Transverse colon (tissue), 4 donors: Measurements from ENCODE around the gene PDGFD. TPM values are rescaled to one million over a fixed set of nuclear protein-coding genes. Genes with fewer than 3 reads are reported as not detected.

Source experiments
- DNase-seq: peaks from one replicate; pipeline ENCODE4 v3.0.0-alpha.2; 2019
- H3K27ac ChIP-seq, 4 donors: fragments of 200-600 bp; sonication (generic); 2 replicates each; pipeline ENCODE4 v1.5.1; 2016 to 2018; ENCODE audit warnings: inconsistent platforms in 4 of 4
- H3K27me3 ChIP-seq: fragments of 200-600 bp; sonication (generic); 2 replicates; pipeline ENCODE4 v1.5.1; 2017; ENCODE audit warnings: inconsistent platforms
- H3K36me3 ChIP-seq, 4 donors: fragments of 200-600 bp; sonication (generic); 2 replicates each; pipeline ENCODE4 v1.5.1; 2017 to 2019; ENCODE audit warnings: inconsistent platforms in 4 of 4
- H3K4me1 ChIP-seq, 4 donors: fragments of 200-600 bp; sonication (generic); 2 replicates each; pipeline ENCODE4 v1.5.1; 2017 to 2020; ENCODE audit warnings: inconsistent platforms in 4 of 4
- H3K4me3 ChIP-seq, 4 donors: fragments of 200-600 bp; sonication (generic); 1 replicate in 1 of 4; 2 replicates in 3 of 4; pipeline versions ENCODE4 v1.5.1 to v1.6.1; 2017 to 2019; ENCODE audit warnings: inconsistent platforms in 4 of 4
- H3K9me3 ChIP-seq, 2 donors: fragments of 200-600 bp; sonication (generic); 2 replicates each; pipeline ENCODE4 v1.5.1; 2017 to 2019; ENCODE audit warnings: inconsistent platforms in 2 of 2
- CTCF ChIP-seq, 5 experiments: fragments of 200-600 bp in 3 of 5; fragments of 450-650 bp in 2 of 5; sonication (generic) in 3 of 5; IDR thresholded peaks; 1 replicate in 2 of 5; 2 replicates in 3 of 5; pipeline ENCODE4 v1.5.1; 2016 to 2017; ENCODE audit warnings: antibody characterized with exemption in 5 of 5, inconsistent platforms in 3 of 5, mild to moderate bottlenecking in 2 of 5, moderate library complexity in 1 of 5
- EP300 ChIP-seq: sonication (generic); formaldehyde crosslinking; IDR thresholded peaks from one replicate; pipeline ENCODE4 v1.6.1; 2017; ENCODE audit warnings: antibody characterized with exemption, low read depth
- POLR2A ChIP-seq: fragments of 450-650 bp; IDR thresholded peaks from one replicate; pipeline ENCODE4 v1.6.1; 2016; ENCODE audit warnings: antibody characterized with exemption, mild to moderate bottlenecking, moderate library complexity
- POLR2AphosphoS5 ChIP-seq, 3 donors: sonication (generic); formaldehyde crosslinking; IDR thresholded peaks; one replicate each; pipeline ENCODE4 v1.6.1; 2016; ENCODE audit warnings: antibody characterized with exemption in 3 of 3
- WGBS, 2 donors: methylation state at CpG; one replicate each; pipeline ENCODE4 v1.1.5; 2018; ENCODE audit warnings: low coverage in 1 of 2; 5-methylcytosine and 5-hydroxymethylcytosine counted together
- in situ Hi-C, 4 donors: fragments of 200-750 bp; cut with MboI; loops; one replicate each; pipeline versions ENCODE4 v1.15.0 to v1.15.1; 2017; ENCODE audit warnings: low sequenced_read_pairs in 3 of 4, low pct_ligation_motif_present in 1 of 4, low pct_unique_long_range_greater_than_20kb in 1 of 4
- intact Hi-C: fragments of 100-400 bp; cut with DNase I; formaldehyde crosslinking; loops from one replicate; pipeline ENCODE4 v1.15.1; 2023; ENCODE audit warnings: low total_unique reads
- total RNA-seq, 4 donors: library from RNA; depleted of rRNA; stranded (reverse); fragments of >200 nt; gene quantifications; one replicate each; pipeline ENCODE4 v1.1.0, GENCODE V29; 2016

Gene PDGFD
- total RNA-seq, 4 donors from 2014 or later: 2.3 to 6.0 (median 3.8) TPM; not detected in 1

- in situ Hi-C loops (no loop called here), intact Hi-C loops (no loop called here)
- WGBS, 2 donors: 58 to 83% methylated on average over 1 to 2 of the region's 2 CpGs
- no peak for TF ChIP-seq POLR2A
- no peak for TF ChIP-seq EP300
- no peak for TF ChIP-seq CTCF (IDR thresholded peaks at IDR 0.05)
- TF ChIP-seq POLR2AphosphoS5 (IDR thresholded peaks at IDR 0.05): no peak
- H3K27me3 ChIP-seq: no peaks in the 10 kb centered on the region
- H3K9me3 ChIP-seq: no peaks in the 10 kb centered on the region
- H3K4me3 ChIP-seq: no peak overlapping the region
- no peaks in the 10 kb centered on the region for H3K36me3 ChIP-seq
- H3K27ac ChIP-seq: no peak overlapping the region
- no peaks in the 10 kb centered on the region for H3K4me1 ChIP-seq
- no peak for DNase-seq
Measured at GRCh38 chr11:103875855-103876510, 288.0 kb downstream of the PDGFD start.

GRCh38 chr11:103872748-103873147 is 291.2 kb downstream of the PDGFD start:
- no peak for TF ChIP-seq CTCF (IDR thresholded peaks at IDR 0.05)
- no peaks in the 10 kb centered on the region for H3K4me1 ChIP-seq
- H3K27ac ChIP-seq: no peak overlapping the region
- 82 to 91% methylated on average over 3 of the region's 3 CpGs for WGBS, 2 donors
- DNase-seq: no peak
- intact Hi-C loops (no loop called here), in situ Hi-C loops (no loop called here)
- H3K9me3 ChIP-seq: no peaks in the 10 kb centered on the region
- no peak overlapping the region for H3K4me3 ChIP-seq
- H3K36me3 ChIP-seq: no peaks in the 10 kb centered on the region
- no peaks in the 10 kb centered on the region for H3K27me3 ChIP-seq

GRCh38 chr11:103871923-103872551 is 291.9 kb downstream of the PDGFD start:
- H3K27ac ChIP-seq: no peak overlapping the region
- TF ChIP-seq EP300 (no peak), CTCF (IDR thresholded peaks at IDR 0.05) (no peak), POLR2AphosphoS5 (IDR thresholded peaks at IDR 0.05) (no peak), POLR2A (no peak)
- intact Hi-C loops: no loop called here
- DNase-seq: no peak
- H3K36me3 ChIP-seq: no peaks in the 10 kb centered on the region
- no peaks in the 10 kb centered on the region for H3K4me1 ChIP-seq
- H3K4me3 ChIP-seq: no peak overlapping the region
- H3K27me3 ChIP-seq: no peaks in the 10 kb centered on the region
- in situ Hi-C loops: no loop called here
- WGBS, 2 donors: 62 to 66% methylated on average over 6 of the region's 6 CpGs
- H3K9me3 ChIP-seq: no peaks in the 10 kb centered on the region

GRCh38 chr11:103870821-103871309 is 293.1 kb downstream of the PDGFD start:
- in situ Hi-C loops: no loop called here
- no peak for DNase-seq
- no peaks in the 10 kb centered on the region for H3K27me3 ChIP-seq
- TF ChIP-seq CTCF (IDR thresholded peaks at IDR 0.05) (no peak), POLR2AphosphoS5 (IDR thresholded peaks at IDR 0.05) (peak in 1 of 3 donors; percentile 30), EP300 (no peak)
- no peak overlapping the region for H3K4me3 ChIP-seq
- H3K4me1 ChIP-seq: no peaks in the 10 kb centered on the region
- WGBS, 2 donors: 78 to 92% methylated on average over 7 of the region's 7 CpGs
- peak overlapping the region in 1 of 4 donors; percentile 3 for H3K27ac ChIP-seq
- no peaks in the 10 kb centered on the region for H3K9me3 ChIP-seq
- intact Hi-C loops: no loop called here
- H3K36me3 ChIP-seq: no peaks in the 10 kb centered on the region
